WI38 (cell line): ENCODE measurements around the gene VCAM1.
"Not testable (repeated sequence)": the region's sequence is repeated elsewhere in the genome, so short reads cannot be mapped to it uniquely, and the experiment has no call there.

Source experiments
- H3K4me3 ChIP-seq: 2 replicates; pipeline ENCODE4 v1.5.1; 2011; ENCODE audit warnings: low read depth, mild to moderate bottlenecking, control low read depth, low read length
- TF ChIP-seq, protein P1 (sequence below): IDR thresholded peaks from 2 replicates; pipeline ENCODE4 v1.5.1; 2012; ENCODE audit warnings: low read depth, mild to moderate bottlenecking, control low read depth, low read length

VCAM1 gene

DNA sequence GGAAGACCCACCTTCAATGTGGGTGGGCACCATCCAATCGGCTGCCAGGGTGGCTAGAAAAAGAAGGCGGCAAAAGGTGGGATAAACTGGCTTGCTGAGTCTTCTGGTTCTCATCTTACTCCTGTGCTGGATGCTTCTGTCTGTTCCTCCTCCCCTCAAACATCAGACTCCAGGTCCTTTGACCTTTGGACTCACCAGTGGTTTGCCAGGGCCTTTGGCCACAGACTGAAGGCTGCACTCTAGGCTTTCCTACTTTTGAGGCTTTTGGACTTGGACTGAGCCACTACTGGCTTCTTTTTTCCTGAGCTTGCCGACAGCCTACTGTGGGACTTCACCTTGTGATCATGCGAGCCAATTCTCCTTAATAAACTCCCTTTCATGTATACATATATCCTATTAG, 55.9 kb downstream of the VCAM1 start:
- no peak overlapping the region for H3K4me3 ChIP-seq
- TF ChIP-seq, protein P1, sequence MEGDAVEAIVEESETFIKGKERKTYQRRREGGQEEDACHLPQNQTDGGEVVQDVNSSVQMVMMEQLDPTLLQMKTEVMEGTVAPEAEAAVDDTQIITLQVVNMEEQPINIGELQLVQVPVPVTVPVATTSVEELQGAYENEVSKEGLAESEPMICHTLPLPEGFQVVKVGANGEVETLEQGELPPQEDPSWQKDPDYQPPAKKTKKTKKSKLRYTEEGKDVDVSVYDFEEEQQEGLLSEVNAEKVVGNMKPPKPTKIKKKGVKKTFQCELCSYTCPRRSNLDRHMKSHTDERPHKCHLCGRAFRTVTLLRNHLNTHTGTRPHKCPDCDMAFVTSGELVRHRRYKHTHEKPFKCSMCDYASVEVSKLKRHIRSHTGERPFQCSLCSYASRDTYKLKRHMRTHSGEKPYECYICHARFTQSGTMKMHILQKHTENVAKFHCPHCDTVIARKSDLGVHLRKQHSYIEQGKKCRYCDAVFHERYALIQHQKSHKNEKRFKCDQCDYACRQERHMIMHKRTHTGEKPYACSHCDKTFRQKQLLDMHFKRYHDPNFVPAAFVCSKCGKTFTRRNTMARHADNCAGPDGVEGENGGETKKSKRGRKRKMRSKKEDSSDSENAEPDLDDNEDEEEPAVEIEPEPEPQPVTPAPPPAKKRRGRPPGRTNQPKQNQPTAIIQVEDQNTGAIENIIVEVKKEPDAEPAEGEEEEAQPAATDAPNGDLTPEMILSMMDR: no peak

DNA sequence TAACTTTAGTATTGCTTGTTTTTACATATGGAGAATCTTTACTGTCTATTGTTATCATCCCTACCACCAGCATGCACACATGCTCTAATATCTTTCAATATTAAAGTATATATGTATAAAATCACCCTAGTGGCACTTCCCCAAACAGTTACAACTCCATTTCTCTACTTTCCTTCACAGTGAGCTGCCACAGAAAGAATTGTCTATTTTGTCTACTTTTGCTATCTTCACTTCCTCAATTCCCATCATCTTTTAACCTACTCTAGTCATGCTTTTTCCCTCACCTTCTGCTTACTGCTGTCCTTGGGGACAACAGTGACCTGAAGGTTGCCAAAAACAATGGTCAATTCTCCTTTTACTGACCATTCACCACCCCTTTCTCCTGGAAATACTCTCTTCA, 59.2 kb downstream of the VCAM1 start:
- H3K4me3 ChIP-seq: no peak overlapping the region
- TF ChIP-seq, protein P1: no peak

DNA sequence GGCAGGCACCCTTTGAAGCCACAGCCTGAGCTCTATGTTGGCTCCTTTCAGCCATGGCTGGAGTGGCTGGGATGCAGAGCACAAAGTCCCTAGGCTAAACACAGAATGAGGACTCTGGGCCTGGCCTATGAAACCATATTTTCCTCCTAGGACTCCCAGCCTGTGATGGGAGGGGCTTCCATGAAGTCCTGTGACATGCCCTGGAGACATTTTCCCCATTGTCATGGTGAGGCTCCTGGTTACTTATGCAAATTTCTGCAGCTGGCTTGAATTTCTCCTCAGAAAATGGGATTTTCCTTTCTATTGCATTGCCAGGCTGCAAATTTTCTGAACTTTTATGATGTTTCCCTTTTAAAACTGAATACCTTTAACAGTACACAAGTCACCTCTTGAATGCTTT, 61.3 kb downstream of the VCAM1 start:
- no peak overlapping the region for H3K4me3 ChIP-seq
- TF ChIP-seq, protein P1: no peak

DNA sequence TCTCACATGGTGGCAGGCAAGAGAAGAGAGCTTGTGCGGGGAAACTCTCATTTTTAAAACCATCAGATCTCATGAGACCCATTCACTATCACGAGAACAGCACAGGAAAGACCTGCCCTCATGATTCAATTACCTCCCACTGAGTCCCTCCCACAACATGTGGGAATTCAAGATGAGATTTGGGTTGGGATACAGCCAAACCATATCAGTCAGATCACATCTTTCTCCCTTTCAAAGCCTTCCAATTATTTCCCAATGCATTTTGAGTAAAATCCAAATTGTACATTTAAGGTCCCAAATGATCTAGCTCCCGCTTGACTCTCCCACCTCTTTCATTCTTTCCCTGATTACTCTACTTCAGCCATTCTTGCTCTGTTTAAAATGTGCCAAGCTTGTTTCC, 62.2 kb downstream of the VCAM1 start:
- H3K4me3 ChIP-seq: not testable (repeated sequence)

DNA sequence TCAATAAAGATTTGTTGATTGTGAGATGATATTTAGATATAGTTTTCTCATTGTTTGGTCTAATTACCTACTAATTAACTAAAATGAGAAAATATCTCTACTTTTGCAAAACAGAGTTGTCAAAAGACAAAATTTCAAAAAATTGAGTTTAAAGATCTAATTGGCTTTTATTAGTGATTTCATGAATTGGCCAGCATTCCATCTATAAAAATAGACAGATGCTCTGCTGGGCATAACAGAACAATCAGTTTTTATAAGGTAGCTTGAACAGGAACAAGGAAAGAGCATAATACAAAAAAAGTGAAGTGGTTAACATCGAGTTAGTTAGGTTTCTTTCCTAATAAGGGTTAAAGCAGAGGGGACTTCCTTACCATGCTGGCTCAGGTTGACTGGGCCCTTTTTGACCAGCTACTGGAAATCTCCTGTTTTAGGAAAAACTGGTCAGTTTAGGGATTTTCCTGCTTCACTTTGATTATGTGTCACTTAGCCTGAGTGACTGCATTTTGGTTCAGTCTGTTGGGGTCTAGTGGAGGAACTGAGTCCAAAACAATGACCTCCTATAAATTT, 63.0 kb downstream of the VCAM1 start:
- TF ChIP-seq, protein P1: no peak
- no peak overlapping the region for H3K4me3 ChIP-seq

DNA sequence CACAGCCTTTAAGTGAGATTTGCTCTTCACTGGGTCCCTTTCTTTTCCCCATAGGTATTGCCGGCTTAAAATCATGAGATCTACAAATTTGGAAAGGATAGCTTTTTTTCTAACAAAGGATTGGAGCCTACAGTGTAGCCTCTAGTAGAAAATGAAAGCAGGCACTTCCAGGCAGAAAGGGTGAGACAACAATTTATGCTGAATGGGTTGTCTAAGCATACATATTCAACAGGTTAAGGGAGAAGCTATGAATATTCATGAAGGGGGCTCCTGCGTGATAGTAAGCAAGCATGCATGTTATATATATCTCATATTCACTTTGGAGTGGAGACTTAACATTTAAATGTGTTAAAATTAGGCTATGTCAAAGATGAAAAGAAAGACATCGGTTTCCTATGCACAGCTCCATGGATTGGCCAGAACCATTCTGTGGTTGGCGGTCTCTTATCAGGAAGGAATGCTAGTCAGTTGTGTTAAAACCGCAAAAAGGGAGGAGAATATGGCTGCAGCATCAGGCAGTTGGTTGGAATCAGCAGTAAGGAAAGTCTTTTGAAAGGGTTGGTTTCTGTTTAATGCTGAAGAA, 66.0 kb downstream of the VCAM1 start:
- TF ChIP-seq, protein P1: no peak
- H3K4me3 ChIP-seq: no peak overlapping the region

DNA sequence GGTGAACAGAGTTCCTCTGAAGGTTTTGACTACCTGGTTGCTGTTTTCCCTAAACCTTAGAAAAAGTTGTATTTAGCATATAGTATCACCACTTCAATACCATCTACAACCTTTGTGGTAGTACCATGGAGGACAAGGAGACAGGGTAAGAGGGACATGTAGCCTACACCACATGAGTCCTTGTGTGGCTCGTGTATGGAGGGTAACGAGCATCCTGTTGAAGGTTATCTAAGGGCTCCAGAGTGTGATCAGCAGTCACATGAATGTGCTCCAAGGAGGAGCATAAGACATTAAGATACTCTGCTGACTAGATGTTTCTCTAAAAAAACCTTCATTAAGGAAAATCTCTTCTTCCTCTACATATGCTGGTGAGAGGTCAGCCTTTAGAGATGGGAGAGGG, 67.3 kb downstream of the VCAM1 start:
- H3K4me3 ChIP-seq: no peak overlapping the region
- TF ChIP-seq, protein P1: no peak
